ENCODE results near the gene ADAD2.

- TF ChIP-seq CTCF (IDR thresholded peaks at IDR 0.05) (no peak), POLR2A (IDR thresholded peaks at IDR 0.05) (no peak)
Measured at GRCh38 chr16:84220851-84221250, 29.9 kb downstream of the ADAD2 start.
